SU-DHL-6 (cell line): ENCODE data around the gene LCE1E.

Experiments
- H2AFZ ChIP-seq: fragments of 200-600 bp; sonication (generic); 2 replicates; pipeline ENCODE4 v1.6.1; 2014; ENCODE audit warnings: low read depth, mild to moderate bottlenecking, moderate library complexity, mixed read lengths, antibody characterized with exemption, low read length; ENCODE audit not compliant: severe bottlenecking
- H3F3A ChIP-seq: fragments of 200-600 bp; shearing (Covaris generic); 2 replicates; pipeline ENCODE4 v1.6.0; 2016; ENCODE audit warnings: antibody characterized with exemption, mild to moderate bottlenecking; ENCODE audit not compliant: insufficient read depth
- H3K27ac ChIP-seq: fragments of 200-600 bp; sonication (generic); 2 replicates; pipeline ENCODE4 v1.5.1; 2016; ENCODE audit warnings: low read depth, mild to moderate bottlenecking, low read length, moderate library complexity, mixed read lengths
- H3K27me3 ChIP-seq: fragments of 200-600 bp; sonication (generic), shearing (Covaris generic); 2 replicates; pipeline ENCODE4 v1.6.0; 2014; ENCODE audit warnings: mild to moderate bottlenecking, low read length
- H3K36me3 ChIP-seq: fragments of 200-600 bp; sonication (generic); 2 replicates; pipeline ENCODE4 v1.6.1; 2014; ENCODE audit warnings: mild to moderate bottlenecking, low read length, mixed read lengths
- H3K4me2 ChIP-seq: fragments of 300-600, 200-600 bp; shearing (Covaris generic), sonication (generic); 2 replicates; pipeline ENCODE4 v1.6.0; 2014; ENCODE audit warnings: low read length, low read depth, mild to moderate bottlenecking; ENCODE audit not compliant: poor library complexity, severe bottlenecking
- H3K4me3 ChIP-seq: fragments of 200-600 bp; sonication (generic); 2 replicates; pipeline ENCODE4 v1.5.1; 2014; ENCODE audit warnings: antibody characterized with exemption, low read length, mild to moderate bottlenecking, mixed read lengths; ENCODE audit not compliant: insufficient read depth, poor library complexity, severe bottlenecking
- H3K79me2 ChIP-seq: fragments of 200-600 bp; sonication (generic); 2 replicates; pipeline ENCODE4 v1.6.1; 2014; ENCODE audit warnings: mild to moderate bottlenecking, low read length, moderate library complexity; ENCODE audit not compliant: insufficient read depth
- H3K9ac ChIP-seq: fragments of 200-600 bp; sonication (generic); 2 replicates; pipeline ENCODE4 v1.7.0; 2014; ENCODE audit warnings: mild to moderate bottlenecking, low read length
- H3K9me2 ChIP-seq: fragments of 200-600 bp; sonication (generic); replicated peaks from 2 replicates; pipeline ENCODE4 v1.6.1; 2014; ENCODE audit warnings: low read length; ENCODE audit not compliant: insufficient read depth
- H3K9me3 ChIP-seq: fragments of 200-600 bp; sonication (generic); 2 replicates; pipeline ENCODE4 v1.6.1; 2014; ENCODE audit warnings: low read length, mixed read lengths; ENCODE audit not compliant: insufficient read depth
- H4K20me1 ChIP-seq: fragments of 200-600 bp; sonication (generic); 2 replicates; pipeline ENCODE4 v1.6.1; 2014; ENCODE audit warnings: low read depth, mild to moderate bottlenecking, antibody characterized with exemption, low read length, moderate library complexity, mixed read lengths
- EZH2phosphoT487 ChIP-seq: fragments of 200-600 bp; sonication (generic), shearing (Covaris generic); conservative IDR thresholded peaks from 2 replicates; pipeline ENCODE4 v1.6.1; 2018; ENCODE audit warnings: mild to moderate bottlenecking, antibody characterized with exemption, low read length, moderate library complexity, mixed read lengths
- TF ChIP-seq, protein P1 (sequence below): fragments of 200-600 bp; sonication (generic); IDR thresholded peaks from one replicate; pipeline ENCODE4 v1.5.1; 2017; ENCODE audit warnings: antibody characterized with exemption, mild to moderate bottlenecking, low read length, moderate library complexity; ENCODE audit not compliant: insufficient read depth, poor library complexity, severe bottlenecking

LCE1E gene

DNA sequence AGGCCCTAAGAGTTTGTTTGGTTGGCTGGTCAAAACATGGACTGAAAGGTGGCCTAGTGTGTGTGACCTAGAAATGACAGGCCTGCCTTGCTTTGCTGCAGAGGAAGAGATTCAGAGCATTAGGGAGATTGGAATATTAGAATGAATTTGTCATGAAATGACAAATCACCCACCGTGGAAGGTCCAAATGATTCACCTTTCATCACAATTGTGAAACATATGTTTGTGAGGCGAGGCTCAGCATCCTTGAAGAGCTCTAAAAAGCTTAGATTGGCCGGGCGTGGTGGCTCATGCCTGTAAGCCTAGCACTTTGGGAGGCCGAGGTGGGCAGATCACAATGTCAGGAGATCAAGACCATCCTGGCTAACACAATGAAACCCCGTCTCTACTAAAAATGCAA lies 31.3 kb downstream of the LCE1E start:
- TF ChIP-seq, protein P1, sequence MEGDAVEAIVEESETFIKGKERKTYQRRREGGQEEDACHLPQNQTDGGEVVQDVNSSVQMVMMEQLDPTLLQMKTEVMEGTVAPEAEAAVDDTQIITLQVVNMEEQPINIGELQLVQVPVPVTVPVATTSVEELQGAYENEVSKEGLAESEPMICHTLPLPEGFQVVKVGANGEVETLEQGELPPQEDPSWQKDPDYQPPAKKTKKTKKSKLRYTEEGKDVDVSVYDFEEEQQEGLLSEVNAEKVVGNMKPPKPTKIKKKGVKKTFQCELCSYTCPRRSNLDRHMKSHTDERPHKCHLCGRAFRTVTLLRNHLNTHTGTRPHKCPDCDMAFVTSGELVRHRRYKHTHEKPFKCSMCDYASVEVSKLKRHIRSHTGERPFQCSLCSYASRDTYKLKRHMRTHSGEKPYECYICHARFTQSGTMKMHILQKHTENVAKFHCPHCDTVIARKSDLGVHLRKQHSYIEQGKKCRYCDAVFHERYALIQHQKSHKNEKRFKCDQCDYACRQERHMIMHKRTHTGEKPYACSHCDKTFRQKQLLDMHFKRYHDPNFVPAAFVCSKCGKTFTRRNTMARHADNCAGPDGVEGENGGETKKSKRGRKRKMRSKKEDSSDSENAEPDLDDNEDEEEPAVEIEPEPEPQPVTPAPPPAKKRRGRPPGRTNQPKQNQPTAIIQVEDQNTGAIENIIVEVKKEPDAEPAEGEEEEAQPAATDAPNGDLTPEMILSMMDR: no peak
- TF ChIP-seq EZH2phosphoT487: no peak
- Histone ChIP-seq H3K36me3 (no peaks in the 10 kb centered on the region), H3K27ac (no peak overlapping the region), H3K9me2 (no peaks in the 10 kb centered on the region), H3F3A (no peaks in the 10 kb centered on the region), H3K79me2 (no peaks in the 10 kb centered on the region), H3K4me3 (no peak overlapping the region), H3K27me3 (no peaks in the 10 kb centered on the region), H2AFZ (no peak overlapping the region), H3K9me3 (no peaks in the 10 kb centered on the region), H3K4me2 (no peak overlapping the region), H3K9ac (no peak overlapping the region), H4K20me1 (no peaks in the 10 kb centered on the region)

DNA sequence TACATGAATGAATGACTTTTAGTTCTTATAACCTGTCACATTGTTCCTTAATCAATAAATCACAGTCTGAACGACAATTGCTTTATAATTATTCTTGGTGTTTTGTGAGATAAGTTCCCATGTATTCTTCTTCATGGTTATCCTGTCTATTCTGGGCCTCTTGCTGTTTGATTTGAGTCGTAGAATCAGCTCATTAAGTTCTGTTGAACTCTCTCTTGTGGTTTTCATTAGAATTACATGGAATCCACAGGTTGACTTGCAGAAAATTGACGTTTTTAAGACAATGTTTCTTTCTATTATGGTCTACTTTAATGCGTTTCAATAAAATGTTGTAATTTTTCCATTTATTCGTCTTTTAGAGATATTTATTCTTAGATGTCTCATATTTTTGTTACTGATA lies 37.2 kb downstream of the LCE1E start:
- no peaks in the 10 kb centered on the region for H3K9me3 ChIP-seq
- no peaks in the 10 kb centered on the region for H3K36me3 ChIP-seq
- H3K27me3 ChIP-seq: no peaks in the 10 kb centered on the region
- no peaks in the 10 kb centered on the region for H4K20me1 ChIP-seq
- H3F3A ChIP-seq: no peaks in the 10 kb centered on the region
- H3K4me3 ChIP-seq: no peak overlapping the region
- no peak overlapping the region for H3K9ac ChIP-seq
- H3K4me2 ChIP-seq: no peak overlapping the region
- no peak for TF ChIP-seq EZH2phosphoT487
- TF ChIP-seq, protein P1: no peak
- no peak overlapping the region for H2AFZ ChIP-seq
- no peaks in the 10 kb centered on the region for H3K79me2 ChIP-seq
- H3K27ac ChIP-seq: no peak overlapping the region
- H3K9me2 ChIP-seq: no peaks in the 10 kb centered on the region

DNA sequence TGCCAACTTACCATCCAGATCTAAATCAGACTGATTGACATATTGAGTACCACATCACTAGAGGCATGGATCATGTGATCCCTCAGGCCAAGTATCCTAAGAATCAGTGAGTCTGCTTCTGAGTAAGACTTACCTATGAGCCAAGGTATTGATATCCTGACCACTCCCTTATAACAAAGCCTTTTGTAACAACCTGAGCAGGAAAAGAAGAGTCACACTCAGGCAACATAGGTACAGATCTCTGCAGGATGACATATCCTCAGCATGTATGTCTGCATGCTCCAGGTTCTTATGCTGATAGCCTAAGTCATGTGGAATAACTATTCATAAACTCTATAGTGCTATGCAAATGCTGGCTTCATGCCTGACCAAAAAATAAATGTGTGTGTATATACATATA lies 38.9 kb downstream of the LCE1E start:
- H3K9me3 ChIP-seq: no peaks in the 10 kb centered on the region
- H3K9ac ChIP-seq: no peak overlapping the region
- H3K27me3 ChIP-seq: no peaks in the 10 kb centered on the region
- H3F3A ChIP-seq: no peaks in the 10 kb centered on the region
- no peak for TF ChIP-seq EZH2phosphoT487
- TF ChIP-seq, protein P1: no peak
- H3K4me3 ChIP-seq: no peak overlapping the region
- no peak overlapping the region for H3K27ac ChIP-seq
- H3K36me3 ChIP-seq: no peaks in the 10 kb centered on the region
- H3K79me2 ChIP-seq: no peaks in the 10 kb centered on the region
- no peak overlapping the region for H3K4me2 ChIP-seq
- H4K20me1 ChIP-seq: no peaks in the 10 kb centered on the region
- H3K9me2 ChIP-seq: no peaks in the 10 kb centered on the region
- no peak overlapping the region for H2AFZ ChIP-seq
